ENCODE results near the gene FOXQ1. TPM values are rescaled to one million over a fixed set of nuclear protein-coding genes. Genes with fewer than 3 reads are reported as not detected.
"Not testable (repeated sequence)": the region's sequence is repeated elsewhere in the genome, so short reads cannot be mapped to it uniquely, and the experiment has no call there.

FOXQ1 gene
- total RNA-seq, 1 donor from 2014 or later, result 6.4 TPM

GRCh38 chr6:1347161-1347560 lies 35.3 kb downstream of the FOXQ1 start:
- no peaks in the 10 kb centered on the region for H3K27me3 ChIP-seq
- no peaks in the 10 kb centered on the region for H3K4me1 ChIP-seq
- no peak for DNase-seq (ENCODE audit: extremely low spot score in 2 of 2)
- H3K36me3 ChIP-seq, result no peaks in the 10 kb centered on the region
- H3K27ac ChIP-seq, result no peak overlapping the region
- no peak overlapping the region for H3K4me3 ChIP-seq
- intact Hi-C loops (cut with DNase I), result no loop called here
- no peak for TF ChIP-seq POLR2A (IDR thresholded peaks at IDR 0.05)
- H3K9me3 ChIP-seq, result no peaks in the 10 kb centered on the region

- no peaks in the 10 kb centered on the region for H3K9me3 ChIP-seq
- TF ChIP-seq POLR2A (IDR thresholded peaks at IDR 0.05), result no peak
- no peak for TF ChIP-seq POLR2AphosphoS5 (IDR thresholded peaks at IDR 0.05; ENCODE audit: insufficient read depth in 1 of 2, low read depth in 1 of 2)
- TF ChIP-seq CTCF (IDR thresholded peaks at IDR 0.05), result no peak
- intact Hi-C loops (cut with DNase I), result no loop called here
- no peak for DNase-seq (ENCODE audit: extremely low spot score in 2 of 2)
- no peak overlapping the region for H3K27ac ChIP-seq
- no peak overlapping the region for H3K4me3 ChIP-seq
- H3K36me3 ChIP-seq, result no peaks in the 10 kb centered on the region
- no peaks in the 10 kb centered on the region for H3K27me3 ChIP-seq
- no peaks in the 10 kb centered on the region for H3K4me1 ChIP-seq
Observed at GRCh38 chr6:1348675-1349074, 36.8 kb downstream of the FOXQ1 start.

- Histone ChIP-seq H3K9me3 (no peaks in the 10 kb centered on the region), H3K4me3 (no peak overlapping the region), H3K27ac (no peak overlapping the region), H3K36me3 (no peaks in the 10 kb centered on the region), H3K4me1 (no peaks in the 10 kb centered on the region), H3K27me3 (no peaks in the 10 kb centered on the region)
- intact Hi-C loops (cut with DNase I), result no loop called here
- TF ChIP-seq CTCF (IDR thresholded peaks at IDR 0.05) (no peak), POLR2A (IDR thresholded peaks at IDR 0.05) (no peak), POLR2AphosphoS5 (IDR thresholded peaks at IDR 0.05; ENCODE audit: insufficient read depth in 1 of 2, low read depth in 1 of 2) (no peak)
- DNase-seq (ENCODE audit: extremely low spot score in 2 of 2), result no peak
Observed at GRCh38 chr6:1349655-1350054, 37.8 kb downstream of the FOXQ1 start.

GRCh38 chr6:1351381-1352008 lies 39.6 kb downstream of the FOXQ1 start:
- no peak overlapping the region for H3K27ac ChIP-seq
- H3K27me3 ChIP-seq, result no peaks in the 10 kb centered on the region

GRCh38 chr6:1355068-1355467 lies 43.2 kb downstream of the FOXQ1 start:
- not testable (repeated sequence) for H3K9me3 ChIP-seq; H3K4me3 ChIP-seq; H3K27me3 ChIP-seq; H3K27ac ChIP-seq; H3K36me3 ChIP-seq; H3K4me1 ChIP-seq; DNase-seq (ENCODE audit: extremely low spot score in 2 of 2)
- intact Hi-C loops (cut with DNase I), result loop anchor here (2.0 kb wide), 1 partner anchor 14 kb away; no protein-coding TSS in a partner anchor

More at GRCh38 chr6:1351381-1352008, 39.6 kb downstream of the FOXQ1 start:
- intact Hi-C loops (cut with DNase I), result no loop called here
- no peak for TF ChIP-seq POLR2AphosphoS5 (IDR thresholded peaks at IDR 0.05; ENCODE audit: insufficient read depth in 1 of 2, low read depth in 1 of 2)
- no peak for TF ChIP-seq POLR2A (IDR thresholded peaks at IDR 0.05)
- TF ChIP-seq CTCF (IDR thresholded peaks at IDR 0.05), result no peak
- no peaks in the 10 kb centered on the region for H3K9me3 ChIP-seq
- H3K4me1 ChIP-seq, result no peaks in the 10 kb centered on the region
- no peak overlapping the region for H3K4me3 ChIP-seq
- DNase-seq (ENCODE audit: extremely low spot score in 2 of 2), result no peak
- no peaks in the 10 kb centered on the region for H3K36me3 ChIP-seq

GRCh38 chr6:1361717-1362116 lies 49.8 kb downstream of the FOXQ1 start:
- H3K4me3 ChIP-seq; DNase-seq (ENCODE audit: extremely low spot score in 2 of 2); H3K27me3 ChIP-seq; intact Hi-C loops (cut with DNase I); H3K36me3 ChIP-seq; H3K27ac ChIP-seq; H3K4me1 ChIP-seq; H3K9me3 ChIP-seq: not testable (repeated sequence)
